Embryonic facial prominence (tissue), 1 donor: ENCODE results near the gene CSNK1E.

ENCODE experiments used
- DNase-seq: peaks from one replicate; pipeline ENCODE4 v3.0.0-alpha.2; 2016; ENCODE audit errors: extremely low spot score

CSNK1E gene

DNA sequence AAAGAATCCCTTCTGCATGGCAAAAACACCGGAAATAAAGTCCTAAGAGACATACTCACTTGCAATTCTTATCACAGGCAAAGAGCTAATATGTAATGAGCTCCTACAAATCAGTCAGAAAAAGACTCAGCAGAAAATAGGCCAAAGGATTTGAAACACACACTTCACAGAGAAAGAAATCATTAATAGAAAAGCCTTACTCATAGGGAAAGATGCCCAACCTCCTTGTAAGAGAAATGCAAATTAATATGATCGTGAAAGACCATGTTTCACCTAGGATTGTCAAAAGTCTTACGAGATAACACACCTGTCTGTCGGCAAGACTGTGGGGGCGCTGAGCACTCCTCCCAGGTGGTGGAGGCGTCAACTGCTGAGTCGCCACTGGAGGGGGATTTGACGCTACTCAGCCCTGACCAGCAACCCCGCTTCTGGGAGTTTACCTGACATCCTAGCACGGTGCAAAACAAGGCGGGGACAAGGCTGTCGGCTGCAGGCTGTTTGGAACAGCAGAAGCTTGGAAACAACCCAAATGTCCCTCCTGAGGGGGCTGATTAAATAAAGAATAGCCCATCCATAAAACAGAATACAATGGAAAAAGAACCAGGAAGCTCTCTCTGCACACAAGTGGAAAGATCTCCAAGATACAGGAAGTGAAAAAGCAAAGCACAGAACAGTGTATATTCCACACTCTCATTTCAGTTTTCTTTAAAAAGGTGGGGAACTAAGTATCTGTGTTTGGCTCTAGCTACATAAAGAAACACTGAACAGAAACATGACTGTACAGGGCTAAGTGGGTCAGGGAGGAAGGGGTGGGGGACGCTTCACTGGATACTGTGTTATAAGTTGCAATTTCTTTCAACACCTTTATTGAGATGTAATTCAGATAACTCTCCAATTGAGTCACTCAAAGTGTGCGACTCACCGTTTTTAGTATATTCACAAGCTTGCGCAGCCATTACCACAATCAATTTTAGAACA, 11.5 kb downstream of the CSNK1E start:
- DNase-seq, result no peak

- no peak for DNase-seq
Observed at GRCh38 chr22:38304526-38304925, 12.7 kb downstream of the CSNK1E start.

- DNase-seq, result no peak
Observed at GRCh38 chr22:38303974-38304373, 13.3 kb downstream of the CSNK1E start.

GRCh38 chr22:38302906-38303305, 14.3 kb downstream of the CSNK1E start:
- no peak for DNase-seq

- no peak for DNase-seq
Observed at GRCh38 chr22:38300946-38301345, 16.3 kb downstream of the CSNK1E start.

- DNase-seq, result no peak
Observed at GRCh38 chr22:38300197-38300945, 16.9 kb downstream of the CSNK1E start.

- no peak for DNase-seq
Observed at GRCh38 chr22:38299770-38300102, 17.5 kb downstream of the CSNK1E start.

- no peak for DNase-seq
Observed at GRCh38 chr22:38298312-38299005, 18.8 kb downstream of the CSNK1E start.

DNA sequence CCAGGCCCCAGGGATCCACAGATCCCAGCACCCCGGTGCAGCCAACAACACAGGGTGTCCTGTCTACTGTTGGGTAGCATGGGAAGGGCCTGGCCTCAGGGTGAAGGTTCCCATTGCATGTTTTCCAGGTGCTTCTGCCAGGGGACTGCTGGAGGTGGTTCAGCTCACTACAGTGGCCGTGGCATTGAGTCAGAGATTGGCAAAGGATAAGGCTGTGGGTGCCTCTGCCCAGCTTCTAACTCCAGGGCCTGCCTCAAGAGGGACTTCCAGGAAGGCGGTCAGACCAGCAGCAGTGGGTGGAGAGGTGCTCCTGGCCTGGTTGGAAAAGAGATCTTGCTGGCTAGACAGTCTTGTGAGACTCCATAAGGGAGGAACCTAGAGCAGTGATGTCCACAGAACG, 20.9 kb downstream of the CSNK1E start:
- no peak for DNase-seq

DNA sequence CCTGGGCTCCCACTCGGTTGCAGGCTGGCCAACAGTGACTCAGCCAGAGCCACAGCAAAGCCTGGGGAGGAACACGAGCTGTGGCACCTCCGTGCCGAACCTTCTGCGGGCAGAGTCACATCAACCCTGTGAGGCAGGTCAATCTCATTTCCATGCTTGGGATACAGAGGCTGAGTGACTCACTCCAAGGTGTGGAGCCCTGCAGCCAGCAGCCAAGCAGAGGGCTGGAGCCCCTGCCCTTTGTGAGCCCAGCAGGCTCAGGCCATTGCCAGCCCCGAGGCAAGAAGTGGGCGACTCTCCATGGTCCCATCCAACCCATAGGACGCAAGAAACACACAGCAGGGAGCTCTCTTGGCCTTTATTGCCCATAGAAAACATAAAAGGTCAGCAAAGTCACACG, 21.4 kb downstream of the CSNK1E start:
- no peak for DNase-seq

- no peak for DNase-seq
Observed at GRCh38 chr22:38295339-38295738, 21.9 kb downstream of the CSNK1E start.

- no peak for DNase-seq
Observed at GRCh38 chr22:38294193-38294592, 23.0 kb downstream of the CSNK1E start.

GRCh38 chr22:38292694-38293093, 24.5 kb downstream of the CSNK1E start:
- DNase-seq, result no peak

DNA sequence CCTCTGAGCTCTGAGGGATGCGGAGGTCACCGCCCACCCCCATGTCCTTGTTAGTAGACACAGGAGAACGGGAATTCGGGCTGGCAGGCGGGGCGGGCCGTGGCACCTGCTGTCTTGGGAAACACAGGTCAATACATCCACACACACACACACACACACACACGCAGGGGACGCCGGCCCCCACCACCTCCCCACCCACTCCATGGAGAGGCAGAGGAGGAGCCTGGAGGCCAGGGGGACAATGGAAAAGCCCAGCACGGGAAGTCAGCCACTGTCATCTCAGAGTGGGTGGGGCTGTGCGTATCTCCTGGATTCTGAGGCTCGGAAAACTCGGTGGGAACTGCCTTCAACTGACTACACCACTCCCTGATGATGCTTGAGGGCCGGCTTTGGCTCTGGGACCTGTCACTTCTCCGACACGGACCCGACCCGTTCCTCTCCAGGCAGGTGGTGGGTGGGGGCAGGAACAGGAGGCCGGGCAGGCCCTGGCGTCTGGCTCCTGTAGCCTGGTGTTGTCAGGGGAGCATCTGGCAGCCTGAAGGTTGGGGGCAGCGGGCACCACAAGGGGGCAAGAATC, 25.9 kb downstream of the CSNK1E start:
- no peak for DNase-seq

GRCh38 chr22:38290347-38290746, 26.9 kb downstream of the CSNK1E start:
- no peak for DNase-seq

- no peak for DNase-seq
Observed at GRCh38 chr22:38289583-38290082, 27.6 kb downstream of the CSNK1E start.

DNA sequence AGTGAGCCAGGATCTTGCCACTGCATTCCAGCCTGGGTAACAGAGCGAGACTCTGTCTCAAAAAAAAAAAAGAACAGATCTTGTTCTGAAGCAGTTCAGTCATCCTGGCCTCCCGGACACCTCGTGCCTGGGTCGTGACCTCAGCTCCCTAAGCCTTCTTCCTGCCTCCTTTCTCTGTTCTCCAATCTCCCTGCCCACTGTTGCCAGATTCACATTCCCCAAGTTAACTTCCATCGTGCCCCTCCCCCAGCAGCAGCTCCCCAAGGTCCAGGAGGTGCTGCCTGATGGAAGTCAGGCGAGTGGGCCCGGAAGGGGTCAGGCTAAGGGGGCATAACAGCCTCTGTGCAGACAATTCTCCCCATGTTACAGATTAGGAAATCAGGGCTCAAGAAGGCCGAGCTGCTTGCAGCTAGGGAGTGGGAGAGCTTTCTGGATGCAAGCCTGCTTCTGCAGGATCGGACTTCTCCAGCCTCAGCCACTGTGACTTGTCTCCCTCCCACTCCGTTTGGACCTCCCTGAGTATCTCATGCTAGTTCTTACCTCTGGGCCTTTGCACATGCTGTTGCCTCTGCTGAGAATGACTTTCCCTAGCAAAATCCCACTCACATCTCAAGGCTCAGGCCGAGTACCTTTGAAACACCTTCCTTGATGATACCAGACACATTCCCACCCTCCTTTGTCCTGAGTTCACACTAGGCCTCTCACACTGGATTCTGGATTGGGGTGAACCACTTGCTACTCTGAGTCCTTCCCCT, 30.1 kb downstream of the CSNK1E start:
- DNase-seq, result no peak

- no peak for DNase-seq
Observed at GRCh38 chr22:38285018-38285417, 32.2 kb downstream of the CSNK1E start.

GRCh38 chr22:38284042-38284402, 33.2 kb downstream of the CSNK1E start:
- DNase-seq, result no peak

- DNase-seq, result no peak
Observed at GRCh38 chr22:38282397-38282796, 34.8 kb downstream of the CSNK1E start.

DNA sequence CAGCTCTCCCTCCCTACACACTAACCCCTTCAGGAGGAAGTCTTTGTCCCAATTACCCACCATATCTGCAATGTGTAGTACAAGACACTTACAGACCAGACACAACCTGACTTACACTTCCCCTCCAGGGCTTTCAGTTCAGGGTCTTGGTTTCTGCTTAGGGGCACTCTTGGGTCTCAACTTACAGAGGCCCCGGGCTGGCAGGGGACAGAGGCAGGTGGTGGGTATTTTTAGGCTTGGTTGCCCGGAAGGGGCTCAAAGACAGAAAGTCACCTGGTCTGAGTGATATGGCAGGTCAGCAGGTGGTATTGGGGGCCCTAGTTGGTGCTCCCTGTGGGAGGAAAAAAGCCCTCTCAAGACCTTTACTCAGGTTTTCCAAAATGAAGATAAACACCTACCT, 41.1 kb downstream of the CSNK1E start:
- no peak for DNase-seq
